GM12873 (cell line): Measurements from ENCODE around the gene CACTIN.

Experiments
- TF ChIP-seq, protein P1 (sequence below): IDR thresholded peaks from 2 replicates; pipeline ENCODE4 v1.5.1; 2012; ENCODE audit warnings: low read depth, mild to moderate bottlenecking, moderate library complexity, low read length, control low read depth; ENCODE audit not compliant: insufficient read depth; ENCODE audit errors: missing control alignments

Gene CACTIN

DNA sequence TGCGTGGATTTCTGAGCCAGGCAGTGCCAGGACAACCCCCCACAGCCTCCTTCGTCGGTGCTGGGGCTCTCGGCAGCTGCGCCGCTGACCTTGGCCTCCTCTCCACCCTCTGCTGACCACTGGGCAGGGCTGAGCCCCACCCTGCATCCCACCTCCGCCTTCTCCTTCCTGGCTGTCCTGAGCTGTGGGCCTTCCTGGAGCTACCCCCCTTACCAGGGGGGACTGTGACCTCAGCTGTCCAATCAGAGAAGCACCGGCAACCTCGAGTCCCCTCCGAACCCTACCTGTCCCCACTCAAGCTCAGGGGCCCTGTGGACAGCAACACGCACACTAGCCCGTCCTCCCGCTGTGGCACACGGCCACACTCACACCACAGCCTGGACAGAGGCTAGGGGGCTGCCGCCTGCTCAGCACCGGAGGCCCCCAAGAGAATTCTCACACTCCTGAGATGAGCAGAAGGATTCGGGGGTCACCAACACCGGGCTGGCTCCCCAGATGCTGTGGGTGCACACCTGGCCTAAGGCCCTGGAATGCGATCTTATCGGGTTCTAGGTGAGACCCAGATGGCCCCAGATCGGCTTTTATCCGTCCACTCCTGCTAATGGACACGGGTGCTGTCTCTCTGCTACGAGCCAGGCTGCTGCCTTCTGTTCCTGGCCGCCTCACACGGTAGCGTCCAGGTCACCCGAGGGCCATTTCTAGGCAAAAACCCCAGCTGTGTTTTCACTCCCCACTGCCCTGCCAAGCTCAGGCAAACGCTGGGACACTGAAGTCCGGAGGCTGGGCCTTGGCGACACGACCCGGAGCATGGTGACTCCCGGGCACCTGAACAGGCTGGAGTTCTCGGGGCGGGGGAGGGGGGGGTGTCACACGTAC is 32.5 kb upstream of the CACTIN start:
- TF ChIP-seq, protein P1, sequence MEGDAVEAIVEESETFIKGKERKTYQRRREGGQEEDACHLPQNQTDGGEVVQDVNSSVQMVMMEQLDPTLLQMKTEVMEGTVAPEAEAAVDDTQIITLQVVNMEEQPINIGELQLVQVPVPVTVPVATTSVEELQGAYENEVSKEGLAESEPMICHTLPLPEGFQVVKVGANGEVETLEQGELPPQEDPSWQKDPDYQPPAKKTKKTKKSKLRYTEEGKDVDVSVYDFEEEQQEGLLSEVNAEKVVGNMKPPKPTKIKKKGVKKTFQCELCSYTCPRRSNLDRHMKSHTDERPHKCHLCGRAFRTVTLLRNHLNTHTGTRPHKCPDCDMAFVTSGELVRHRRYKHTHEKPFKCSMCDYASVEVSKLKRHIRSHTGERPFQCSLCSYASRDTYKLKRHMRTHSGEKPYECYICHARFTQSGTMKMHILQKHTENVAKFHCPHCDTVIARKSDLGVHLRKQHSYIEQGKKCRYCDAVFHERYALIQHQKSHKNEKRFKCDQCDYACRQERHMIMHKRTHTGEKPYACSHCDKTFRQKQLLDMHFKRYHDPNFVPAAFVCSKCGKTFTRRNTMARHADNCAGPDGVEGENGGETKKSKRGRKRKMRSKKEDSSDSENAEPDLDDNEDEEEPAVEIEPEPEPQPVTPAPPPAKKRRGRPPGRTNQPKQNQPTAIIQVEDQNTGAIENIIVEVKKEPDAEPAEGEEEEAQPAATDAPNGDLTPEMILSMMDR = no peak

DNA sequence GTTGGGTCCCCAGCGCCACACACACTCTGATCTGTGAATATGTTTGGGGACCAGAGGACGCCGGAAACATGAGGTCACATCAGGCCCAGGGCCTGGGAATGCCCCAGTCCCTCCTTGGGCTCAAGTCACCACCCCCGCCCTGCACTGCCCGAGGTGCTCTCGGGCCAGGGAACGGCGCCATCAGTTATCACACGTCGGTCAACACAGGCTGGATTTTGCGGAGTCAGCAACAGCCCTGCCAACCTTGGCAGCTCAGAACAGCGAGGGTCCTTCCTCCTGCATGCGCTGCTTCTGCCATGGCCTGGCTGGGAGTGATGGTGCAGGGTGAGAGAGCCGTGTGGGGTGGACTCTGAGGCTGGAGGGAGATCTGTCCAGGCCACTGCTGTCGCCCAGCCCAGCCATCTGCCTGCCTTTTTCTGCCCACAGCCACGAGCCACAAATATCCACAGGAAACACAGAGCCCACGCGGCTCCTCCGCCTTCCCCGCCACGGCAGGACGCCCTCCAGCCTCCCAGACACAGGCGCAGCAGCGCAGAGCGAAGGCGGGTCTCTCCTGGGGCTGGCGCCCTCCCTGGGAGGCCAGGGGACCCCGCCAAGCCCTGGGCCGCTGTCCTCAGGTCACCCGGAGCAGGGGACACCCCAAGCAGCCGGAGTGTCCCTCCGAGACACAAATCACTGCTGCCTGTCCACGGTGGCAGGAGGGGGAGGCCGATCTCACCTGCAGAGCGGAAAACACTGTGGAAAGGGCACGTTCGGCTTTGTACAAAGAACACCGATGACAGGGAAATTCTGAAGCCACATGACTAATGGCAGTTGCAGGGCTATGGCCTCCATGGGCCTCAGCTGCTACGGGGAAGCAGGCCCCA is 31.6 kb upstream of the CACTIN start:
- TF ChIP-seq, protein P1 = no peak

DNA sequence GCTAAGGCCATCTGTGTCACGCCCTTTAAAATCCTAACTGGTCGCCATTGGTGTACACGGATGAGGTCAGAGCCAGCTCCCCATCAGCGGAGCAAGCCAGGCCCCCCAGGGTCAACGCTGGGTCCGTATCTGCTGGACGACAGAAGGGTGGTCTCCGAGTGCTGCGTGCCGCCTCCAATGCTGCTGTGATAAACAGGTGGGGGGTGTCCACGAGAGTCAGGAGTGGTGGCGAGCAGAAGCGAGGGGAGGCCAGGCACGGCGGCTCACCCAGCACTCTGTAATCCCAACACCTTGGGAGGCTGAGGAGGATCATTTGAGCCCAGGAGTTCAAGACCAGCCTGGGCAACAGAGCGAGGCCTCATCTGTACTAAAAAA is 30.8 kb upstream of the CACTIN start:
- TF ChIP-seq, protein P1 = no peak

- TF ChIP-seq, protein P1 = peak; percentile 2
Measured at GRCh38 chr19:3656747-3657394, 30.3 kb upstream of the CACTIN start.

DNA sequence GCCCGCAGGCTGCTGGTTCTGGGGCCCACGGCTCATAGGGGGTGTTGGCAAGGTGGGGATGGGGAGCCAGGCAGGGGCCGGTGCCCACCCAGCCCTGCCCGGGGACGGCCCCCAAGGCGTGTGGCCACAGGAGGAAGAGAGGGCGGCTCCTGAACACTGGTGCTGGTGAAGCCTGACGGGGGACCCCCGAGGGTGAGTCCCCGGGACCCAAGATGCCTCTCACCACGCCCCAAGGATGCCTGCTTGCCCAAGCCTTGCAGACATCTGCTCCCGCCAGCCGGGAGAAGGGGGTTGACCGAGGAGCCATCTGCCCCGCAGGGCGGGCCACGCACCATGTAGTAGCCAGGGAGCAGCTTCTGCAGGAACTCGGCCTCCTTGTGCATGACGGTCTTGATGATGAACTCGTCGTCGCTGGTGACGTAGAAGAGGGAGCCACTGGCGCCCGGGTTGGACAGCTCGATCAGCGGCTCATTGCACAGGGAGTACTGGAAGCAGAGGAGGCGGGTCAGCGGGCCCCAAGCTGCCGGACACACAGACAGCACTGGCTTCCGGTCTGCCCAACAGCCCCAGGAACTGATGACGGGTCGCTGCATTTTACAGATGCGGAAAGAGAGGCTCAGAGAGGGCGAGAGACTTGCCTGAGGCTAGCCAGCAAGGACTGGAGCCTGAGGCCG is 29.6 kb upstream of the CACTIN start:
- TF ChIP-seq, protein P1 = no peak

DNA sequence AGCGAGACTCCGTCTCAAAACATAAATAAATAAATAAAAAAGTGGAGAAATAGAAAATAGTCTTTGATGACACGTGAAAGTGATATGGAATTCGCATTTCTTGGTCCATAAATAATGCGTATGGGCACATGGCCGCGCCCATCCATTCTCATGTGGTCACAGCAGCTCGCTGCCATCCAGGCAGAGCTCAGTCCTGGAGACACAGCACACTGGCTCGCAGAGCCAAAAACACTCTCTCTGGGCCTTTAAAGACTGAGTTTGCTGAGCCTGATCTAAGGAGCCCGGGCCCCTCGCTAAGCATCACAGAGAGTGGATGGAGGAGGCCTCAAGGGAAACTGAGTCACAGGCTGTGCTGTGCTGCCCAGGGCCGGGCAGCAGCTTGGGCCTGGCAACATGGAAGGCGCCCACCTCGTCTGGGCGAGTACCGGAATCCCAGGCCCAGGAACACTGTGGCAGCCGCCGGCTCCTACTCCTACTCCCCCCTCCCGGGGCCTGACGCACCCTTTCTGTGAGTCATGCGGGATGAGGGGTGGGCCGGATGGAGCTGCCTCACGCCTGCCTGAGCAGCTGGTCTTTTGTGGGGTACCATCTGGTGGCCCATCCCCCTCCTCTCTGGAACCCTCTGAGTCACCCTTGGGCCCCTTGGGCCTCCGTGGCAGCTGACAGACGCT is 28.9 kb upstream of the CACTIN start:
- TF ChIP-seq, protein P1 = no peak
